Spleen (tissue), 11 donors: Measurements from ENCODE around the gene UBE2D2. TPM values are rescaled to one million over a fixed set of nuclear protein-coding genes. Genes with fewer than 3 reads are reported as not detected.

Source experiments
- DNase-seq: peaks from one replicate; pipeline ENCODE4 v3.0.0-alpha.2; 2020
- H3K27ac ChIP-seq, 8 donors: fragments of 200-600 bp; sonication (generic) in 7 of 8; 1 replicate in 4 of 8; 2 replicates in 4 of 8; pipeline versions ENCODE4 v1.5.0 to v1.8.0; 2016 to 2021; ENCODE audit warnings: inconsistent platforms in 4 of 8, mild to moderate bottlenecking in 4 of 8, moderate library complexity in 1 of 8
- H3K27me3 ChIP-seq, 7 donors: fragments of 200-600 bp; sonication (generic) in 6 of 7; replicated peaks in 1 of 7; 1 replicate in 4 of 7; 2 replicates in 3 of 7; pipeline versions ENCODE4 v1.5.0 to v1.8.0; 2016 to 2021; ENCODE audit warnings: inconsistent platforms in 3 of 7, mild to moderate bottlenecking in 1 of 7
- H3K36me3 ChIP-seq, 6 donors: fragments of 200-600 bp; sonication (generic) in 5 of 6; 1 replicate in 4 of 6; 2 replicates in 2 of 6; pipeline versions ENCODE4 v1.5.0 to v1.8.0; 2016 to 2021; ENCODE audit warnings: inconsistent platforms in 2 of 6
- H3K4me1 ChIP-seq, 6 donors: fragments of 200-600 bp; sonication (generic) in 5 of 6; 1 replicate in 3 of 6; 2 replicates in 3 of 6; pipeline versions ENCODE4 v1.5.0 to v1.8.0; 2016 to 2021; ENCODE audit warnings: inconsistent platforms in 3 of 6
- H3K4me3 ChIP-seq, 8 donors: fragments of 200-600 bp; sonication (generic) in 7 of 8; 1 replicate in 4 of 8; 2 replicates in 4 of 8; pipeline versions ENCODE4 v1.5.0 to v1.8.0; 2016 to 2021; ENCODE audit warnings: inconsistent platforms in 4 of 8, mild to moderate bottlenecking in 4 of 8, moderate library complexity in 2 of 8
- H3K9me3 ChIP-seq, 8 donors: fragments of 200-600 bp; sonication (generic) in 7 of 8; 1 replicate in 4 of 8; 2 replicates in 4 of 8; pipeline versions ENCODE4 v1.5.0 to v1.8.0; 2016 to 2021; ENCODE audit warnings: inconsistent platforms in 4 of 8
- CTCF ChIP-seq, 11 experiments: fragments of 200-600 bp in 7 of 11; fragments of 450-650 bp in 4 of 11; sonication (generic) in 4 of 11; IDR thresholded peaks in 8 of 11; conservative IDR thresholded peaks in 3 of 11; 1 replicate in 7 of 11; 2 replicates in 4 of 11; pipeline versions ENCODE4 v1.4.0 to v1.8.0; 2016 to 2021; ENCODE audit warnings: antibody characterized with exemption in 11 of 11, inconsistent platforms in 4 of 11, mild to moderate bottlenecking in 1 of 11
- POLR2A ChIP-seq, 3 donors: fragments of 450-650 bp; IDR thresholded peaks; one replicate each; pipeline ENCODE4 v1.5.1; 2017; ENCODE audit warnings: antibody characterized with exemption in 3 of 3, mild to moderate bottlenecking in 1 of 3
- POLR2AphosphoS5 ChIP-seq, 3 donors: sonication (generic); formaldehyde crosslinking; IDR thresholded peaks; one replicate each; pipeline ENCODE4 v1.5.1; 2017; ENCODE audit warnings: antibody characterized with exemption in 3 of 3
- WGBS, 5 donors: extraction: QIAGEN DNeasy Blood & Tissue Kit in 3 of 5; methylation state at CpG; one replicate each; pipeline versions ENCODE4 v1.1.5 to v1.1.7; 2013 to 2018; 5-methylcytosine and 5-hydroxymethylcytosine counted together
- intact Hi-C: fragments of 100-400 bp; cut with DNase I; formaldehyde crosslinking; loops from one replicate; pipeline ENCODE4 v1.15.0; 2023; ENCODE audit warnings: low total_unique reads
- polyA plus RNA-seq, 3 donors: library from polyadenylated mRNA; stranded (reverse); fragments of 200-250 nt; gene quantifications; one replicate each; pipeline ENCODE4 v1.2.1, GENCODE V29; 2013
- total RNA-seq, 7 donors: library from RNA; depleted of rRNA in 3 of 7; stranded (reverse); fragments of >200 nt in 3 of 7; fragmentation: NEBNext Ultra II Directional in 4 of 7; extraction: Animal tissue kit (Norgen Biotek cat#: 25700) in 4 of 7; gene quantifications; one replicate each; pipeline versions ENCODE4 v1.1.0 to v1.2.1, GENCODE V29; 2016 to 2021
- donor health status: healthy with polysubstance abuse.
- donor health status: DM: no; HTN: no; CAD: no; lungs with moderate emphysema.
- donor health status: DM: no; HTN: no; CAD: no.
- donor health status: Bipolar disorder and iron deficiency.
- donor health status: healthy.
- donor health status: DM: no; HTN: no; CAD: no.
- donor health status: DM: yes; HTN: yes; CAD: no.

The UBE2D2 gene
- total and polyA plus RNA-seq, 10 donors = 64.3 to 132 (median 98.2) TPM

GRCh38 chr5:139513852-139514485, 47.2 kb upstream of the UBE2D2 start:
- Histone ChIP-seq H3K27ac (no peak overlapping the region), H3K4me3 (no peak overlapping the region), H3K27me3 (no peaks in the 10 kb centered on the region), H3K9me3 (no peaks in the 10 kb centered on the region), H3K4me1 (peaks cover 0 to 47% (median 27%) of the 10 kb centered on the region in 6 donors), H3K36me3 (no peaks in the 10 kb centered on the region)
- WGBS, 5 donors = 86 to 91% (median 89%) methylated on average over 6 of the region's 6 CpGs
- peak; percentile 54 for DNase-seq
- TF ChIP-seq POLR2A (IDR thresholded peaks at IDR 0.05) = no peak
- TF ChIP-seq CTCF (IDR thresholded peaks at IDR 0.05 in 8 of 11, conservative IDR thresholded peaks at IDR 0.05 in 3 of 11) = peak in 5 of 11 experiments; percentile 7 to 49 (median 26)
- intact Hi-C loops = loop anchor here (5.0 kb wide), 1 partner anchor 92 kb away; no protein-coding TSS in a partner anchor

GRCh38 chr5:139514486-139514856, 46.7 kb upstream of the UBE2D2 start:
- H3K27ac ChIP-seq = no peak overlapping the region
- peaks cover 0 to 47% (median 27%) of the 10 kb centered on the region in 6 donors for H3K4me1 ChIP-seq
- intact Hi-C loops = loop anchor here (5.0 kb wide), 1 partner anchor 92 kb away; no protein-coding TSS in a partner anchor
- H3K27me3 ChIP-seq = no peaks in the 10 kb centered on the region
- no peak for DNase-seq
- TF ChIP-seq POLR2A (IDR thresholded peaks at IDR 0.05) = no peak
- no peak for TF ChIP-seq POLR2AphosphoS5 (IDR thresholded peaks at IDR 0.05)
- TF ChIP-seq CTCF (IDR thresholded peaks at IDR 0.05 in 8 of 11, conservative IDR thresholded peaks at IDR 0.05 in 3 of 11) = no peak
- H3K4me3 ChIP-seq = no peak overlapping the region
- no peaks in the 10 kb centered on the region for H3K9me3 ChIP-seq
- H3K36me3 ChIP-seq = no peaks in the 10 kb centered on the region
- 78 to 97% (median 86%) methylated on average over 2 of the region's 2 CpGs for WGBS, 5 donors

GRCh38 chr5:139517683-139518564, 43.2 kb upstream of the UBE2D2 start:
- no peaks in the 10 kb centered on the region for H3K27me3 ChIP-seq
- 5 to 12% (median 8%) methylated on average over 27 to 56 of the region's 56 CpGs for WGBS, 5 donors
- H3K4me3 ChIP-seq = peak overlapping the region; percentile 25 to 71 (median 39)
- peak overlapping the region; percentile 69 to 93 (median 88) for H3K27ac ChIP-seq
- DNase-seq = peak; percentile 99
- TF ChIP-seq CTCF (IDR thresholded peaks at IDR 0.05 in 8 of 11, conservative IDR thresholded peaks at IDR 0.05 in 3 of 11) (peak; percentile 96 to 100 (median 99)), POLR2A (IDR thresholded peaks at IDR 0.05) (peak in 2 of 3 donors; percentile 31 to 57), POLR2AphosphoS5 (IDR thresholded peaks at IDR 0.05) (peak; percentile 92 to 97 (median 92))
- H3K9me3 ChIP-seq = no peaks in the 10 kb centered on the region
- intact Hi-C loops = no loop called here
- no peaks in the 10 kb centered on the region for H3K36me3 ChIP-seq
- H3K4me1 ChIP-seq = peaks cover 0 to 26% (median 19%) of the 10 kb centered on the region in 6 donors
